WTC11 (cell line): Measurements from ENCODE around the gene GOLGA8O.
"Not testable (repeated sequence)": the region's sequence is repeated elsewhere in the genome, so short reads cannot be mapped to it uniquely, and the experiment has no call there.

ENCODE experiments used
- ELF4 ChIP-seq: sonication (generic); formaldehyde crosslinking; IDR thresholded peaks from 2 replicates; pipeline ENCODE4 v1.8.1; 2022; ENCODE audit warnings: low read depth, mild to moderate bottlenecking, moderate library complexity, missing genetic modification reagents
- MYBL2 ChIP-seq: sonication (generic); formaldehyde crosslinking; IDR thresholded peaks from 2 replicates; pipeline ENCODE4 v1.8.1; 2023; ENCODE audit warnings: mild to moderate bottlenecking, moderate library complexity, missing genetic modification reagents
- NFYB ChIP-seq: sonication (generic); formaldehyde crosslinking; conservative IDR thresholded peaks from 2 replicates; pipeline ENCODE4 v1.8.0; 2022; ENCODE audit warnings: low read depth, missing genetic modification reagents
- NR1H2 ChIP-seq: sonication (generic); formaldehyde crosslinking; IDR thresholded peaks from 2 replicates; pipeline ENCODE4 v1.9.0; 2021; ENCODE audit warnings: mild to moderate bottlenecking, moderate library complexity, missing genetic modification reagents
- PRRX2 ChIP-seq: fragments of 250-450 bp; sonication (Bioruptor Pico); IDR thresholded peaks from 2 replicates; pipeline ENCODE4 v1.8.0; 2021; ENCODE audit warnings: mild to moderate bottlenecking
- ZNF317 ChIP-seq: sonication (generic); formaldehyde crosslinking; IDR thresholded peaks from 2 replicates; pipeline ENCODE4 v1.8.1; 2023; ENCODE audit warnings: low read depth, mild to moderate bottlenecking, moderate library complexity, missing genetic modification reagents, borderline replicate concordance
- ZNF396 ChIP-seq: fragments of 250-450 bp; sonication (Bioruptor Pico); IDR thresholded peaks from 2 replicates; pipeline ENCODE4 v1.8.0; 2021; ENCODE audit warnings: mild to moderate bottlenecking, moderate library complexity, borderline replicate concordance
- TF ChIP-seq, protein P1 (sequence below): fragments of 200-600 bp; IDR thresholded peaks from 2 replicates; pipeline ENCODE4 v1.8.0; 2022; ENCODE audit warnings: antibody characterized with exemption
- TF ChIP-seq, protein P2 (sequence below): sonication (generic); formaldehyde crosslinking; conservative IDR thresholded peaks from 2 replicates; pipeline ENCODE4 v1.8.1; 2022; ENCODE audit warnings: mild to moderate bottlenecking, missing genetic modification reagents
- TF ChIP-seq, protein P3 (sequence below): fragments of 250-450 bp; sonication (Bioruptor Pico); IDR thresholded peaks from 2 replicates; pipeline ENCODE4 v2.1.2; 2022; ENCODE audit warnings: mild to moderate bottlenecking, moderate library complexity
- TF ChIP-seq, protein P4 (sequence below): sonication (generic); formaldehyde crosslinking; IDR thresholded peaks from 2 replicates; pipeline ENCODE4 v1.8.1; 2022; ENCODE audit warnings: mild to moderate bottlenecking, missing genetic modification reagents, moderate library complexity, borderline replicate concordance

DNA sequence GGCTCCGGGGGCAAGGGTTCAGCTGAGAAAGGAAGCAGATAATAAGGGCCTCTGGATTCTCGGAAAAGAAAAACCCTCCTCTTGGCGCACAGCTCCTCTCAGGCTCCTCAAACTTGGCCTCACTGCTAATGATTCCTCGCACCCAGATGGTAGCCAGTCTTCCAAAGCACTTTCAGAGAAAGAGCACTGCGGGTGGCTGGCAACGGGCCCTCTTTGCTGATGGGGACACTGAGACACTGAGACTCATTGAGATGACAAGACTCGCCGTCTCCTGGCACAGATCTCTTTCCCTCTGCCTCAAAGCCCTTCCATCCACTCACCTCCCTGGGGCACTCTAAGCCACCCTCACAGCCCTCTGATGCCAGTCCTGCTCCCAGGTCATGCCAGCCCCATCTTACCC is 58.9 kb downstream of the GOLGA8O start:
- TF ChIP-seq ZNF396, MYBL2, NR1H2, NFYB, ZNF317, ELF4, PRRX2 (CRISPR knock-in tag): not testable (repeated sequence)
- TF ChIP-seq, protein P1, sequence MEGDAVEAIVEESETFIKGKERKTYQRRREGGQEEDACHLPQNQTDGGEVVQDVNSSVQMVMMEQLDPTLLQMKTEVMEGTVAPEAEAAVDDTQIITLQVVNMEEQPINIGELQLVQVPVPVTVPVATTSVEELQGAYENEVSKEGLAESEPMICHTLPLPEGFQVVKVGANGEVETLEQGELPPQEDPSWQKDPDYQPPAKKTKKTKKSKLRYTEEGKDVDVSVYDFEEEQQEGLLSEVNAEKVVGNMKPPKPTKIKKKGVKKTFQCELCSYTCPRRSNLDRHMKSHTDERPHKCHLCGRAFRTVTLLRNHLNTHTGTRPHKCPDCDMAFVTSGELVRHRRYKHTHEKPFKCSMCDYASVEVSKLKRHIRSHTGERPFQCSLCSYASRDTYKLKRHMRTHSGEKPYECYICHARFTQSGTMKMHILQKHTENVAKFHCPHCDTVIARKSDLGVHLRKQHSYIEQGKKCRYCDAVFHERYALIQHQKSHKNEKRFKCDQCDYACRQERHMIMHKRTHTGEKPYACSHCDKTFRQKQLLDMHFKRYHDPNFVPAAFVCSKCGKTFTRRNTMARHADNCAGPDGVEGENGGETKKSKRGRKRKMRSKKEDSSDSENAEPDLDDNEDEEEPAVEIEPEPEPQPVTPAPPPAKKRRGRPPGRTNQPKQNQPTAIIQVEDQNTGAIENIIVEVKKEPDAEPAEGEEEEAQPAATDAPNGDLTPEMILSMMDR: not testable (repeated sequence)
- TF ChIP-seq, protein P2, sequence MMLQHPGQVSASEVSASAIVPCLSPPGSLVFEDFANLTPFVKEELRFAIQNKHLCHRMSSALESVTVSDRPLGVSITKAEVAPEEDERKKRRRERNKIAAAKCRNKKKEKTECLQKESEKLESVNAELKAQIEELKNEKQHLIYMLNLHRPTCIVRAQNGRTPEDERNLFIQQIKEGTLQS: not testable (repeated sequence)
- TF ChIP-seq, protein P3, sequence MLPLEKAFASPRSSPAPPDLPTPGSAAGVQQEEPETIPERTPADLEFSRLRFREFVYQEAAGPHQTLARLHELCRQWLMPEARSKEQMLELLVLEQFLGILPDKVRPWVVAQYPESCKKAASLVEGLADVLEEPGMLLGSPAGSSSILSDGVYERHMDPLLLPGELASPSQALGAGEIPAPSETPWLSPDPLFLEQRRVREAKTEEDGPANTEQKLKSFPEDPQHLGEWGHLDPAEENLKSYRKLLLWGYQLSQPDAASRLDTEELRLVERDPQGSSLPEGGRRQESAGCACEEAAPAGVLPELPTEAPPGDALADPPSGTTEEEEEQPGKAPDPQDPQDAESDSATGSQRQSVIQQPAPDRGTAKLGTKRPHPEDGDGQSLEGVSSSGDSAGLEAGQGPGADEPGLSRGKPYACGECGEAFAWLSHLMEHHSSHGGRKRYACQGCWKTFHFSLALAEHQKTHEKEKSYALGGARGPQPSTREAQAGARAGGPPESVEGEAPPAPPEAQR (CRISPR knock-in tag): not testable (repeated sequence)
- TF ChIP-seq, protein P4, sequence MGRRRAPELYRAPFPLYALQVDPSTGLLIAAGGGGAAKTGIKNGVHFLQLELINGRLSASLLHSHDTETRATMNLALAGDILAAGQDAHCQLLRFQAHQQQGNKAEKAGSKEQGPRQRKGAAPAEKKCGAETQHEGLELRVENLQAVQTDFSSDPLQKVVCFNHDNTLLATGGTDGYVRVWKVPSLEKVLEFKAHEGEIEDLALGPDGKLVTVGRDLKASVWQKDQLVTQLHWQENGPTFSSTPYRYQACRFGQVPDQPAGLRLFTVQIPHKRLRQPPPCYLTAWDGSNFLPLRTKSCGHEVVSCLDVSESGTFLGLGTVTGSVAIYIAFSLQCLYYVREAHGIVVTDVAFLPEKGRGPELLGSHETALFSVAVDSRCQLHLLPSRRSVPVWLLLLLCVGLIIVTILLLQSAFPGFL: not testable (repeated sequence)
